ENCODE measurements around the gene PAPSS1. TPM values are rescaled to one million over a fixed set of nuclear protein-coding genes. Genes with fewer than 3 reads are reported as not detected.

The PAPSS1 gene
- total and polyA plus RNA-seq, 2 of the 8 experiments (the other 6 are each of a cell fraction or from before 2014, with no cell fraction given), result 79.2 to 98.5 TPM

GRCh38 chr4:107721436-107722100, 1.5 kb upstream of the PAPSS1 start:
- Histone ChIP-seq H2BK12ac (ENCODE audit: low read depth, low read length) (no peak overlapping the region), H3K4me2 (ENCODE audit: insufficient read depth in 1 of 2, low read depth in 2 of 2, low read length in 2 of 2) (peak overlapping the region; percentile 77 to 95), H3K23ac (ENCODE audit: insufficient read length) (no peak overlapping the region), H4K20me1 (replicated peaks in 1 of 2; ENCODE audit: control insufficient read depth in 1 of 2, insufficient read depth in 2 of 2, low read length in 2 of 2) (peaks cover 0 to 1% of the 10 kb centered on the region in 2 experiments), H3K56ac (replicated peaks; ENCODE audit: insufficient read length, low read depth, low read length) (no peak overlapping the region), H3K9me3 (ENCODE audit: insufficient read depth in 2 of 2, low read depth in 1 of 2, low read length in 1 of 2) (no peaks in the 10 kb centered on the region), H4K91ac (replicated peaks; ENCODE audit: insufficient read length, low read length) (no peak overlapping the region), H3K27ac (ENCODE audit: low read depth, low read length) (no peak overlapping the region), H3K79me1 (ENCODE audit: low read depth, low read length) (peaks cover 6% of the 10 kb centered on the region), H3K4ac (replicated peaks; ENCODE audit: insufficient read length, low read depth, low read length) (no peak overlapping the region), H3K9ac (replicated peaks in 1 of 4; ENCODE audit: extremely low read depth in 1 of 4, low read depth in 3 of 4, low read length in 3 of 4) (no peak overlapping the region; a peak in 2 of 7 replicates), H3K23me2 (ENCODE audit: low read depth, low read length) (peaks cover 9% of the 10 kb centered on the region), H3K14ac (ENCODE audit: insufficient read length) (no peak overlapping the region), H3K27me3 (replicated peaks in 1 of 4; ENCODE audit: control insufficient read depth in 3 of 4, extremely low read depth in 1 of 4, insufficient read depth in 3 of 4, low read length in 3 of 4) (no peaks in the 10 kb centered on the region), H2BK15ac (ENCODE audit: low read length) (no peak overlapping the region), H2AFZ (ENCODE audit: low read length) (peak overlapping the region; percentile 85; the same call in 1 of the 2 replicates), H3K4me3 (ENCODE audit: extremely low read depth in 1 of 4, insufficient read depth in 2 of 4, low read depth in 3 of 4, low read length in 4 of 4) (peak overlapping the region; percentile 49 to 86 (median 80); a peak in 7 of 8 replicates), H3K36me3 (ENCODE audit: control insufficient read depth in 2 of 4, insufficient read depth in 4 of 4, low read length in 3 of 4) (no peaks in the 10 kb centered on the region), H2BK5ac (ENCODE audit: low read depth, low read length) (no peak overlapping the region), H2BK20ac (ENCODE audit: low read length) (no peak overlapping the region), H3K79me2 (ENCODE audit: control insufficient read depth in 1 of 2, insufficient read depth in 2 of 2, low read length in 2 of 2) (peaks cover 3 to 28% of the 10 kb centered on the region in 2 experiments; a peak in 3 of 4 replicates), H4K8ac (ENCODE audit: extremely low read depth, insufficient read depth, low read length) (no peak overlapping the region), H3K4me1 (replicated peaks in 1 of 4; ENCODE audit: control insufficient read depth in 3 of 4, insufficient read depth in 4 of 4, low read length in 3 of 4) (peaks cover 4 to 13% (median 5%) of the 10 kb centered on the region in 4 experiments; a peak in 5 of 7 replicates), H3K18ac (ENCODE audit: extremely low read depth, low read length) (no peak overlapping the region; the same call in 1 of the 2 replicates), H2AK5ac (ENCODE audit: low read depth, low read length) (no peak overlapping the region), H4K5ac (ENCODE audit: insufficient read length, low read depth, low read length) (peak overlapping the region; percentile 30), H2BK120ac (replicated peaks; ENCODE audit: low read depth, low read length) (no peak overlapping the region)
- peak; percentile 15 to 75 for DNase-seq (ENCODE audit: low read depth in 1 of 2, low spot score in 2 of 2)
- no peak for FAIRE-seq
- ChIA-PET CTCF (ENCODE audit: partially characterized antibody) (interaction anchor here (0.8 to 3.3 kb wide), 7 partner anchors 12 to 202 kb away, joined by 3 to 24 read pairs (median 4); no protein-coding TSS in a partner anchor), POLR2A (ENCODE audit: partially characterized antibody) (interaction anchor here (0.6 to 2.4 kb wide), 4 partner anchors 13 to 38 kb away, joined by 3 to 8 read pairs (median 7); no protein-coding TSS in a partner anchor)
- WGBS, 2 experiments (ENCODE audit: extremely low coverage in 1 of 2, insufficient coverage in 1 of 2, insufficient read length in 1 of 2, insufficient replicate concordance in 2 of 2, low coverage in 1 of 2, low lambda C conversion rate in 2 of 2, missing lambda C conversion rate in 1 of 2), result 29% methylated on average over 9 of the region's 9 CpGs; no CpG with 5 or more reads in 1 of the 2 experiments
- no peak for TF ChIP-seq USF2 (IDR thresholded peaks at IDR 0.05; ENCODE audit: low read length)
- TF ChIP-seq RBBP5 (IDR thresholded peaks at IDR 0.05; ENCODE audit: borderline replicate concordance, low read depth, low read length), result no peak
- TF ChIP-seq SAP30 (IDR thresholded peaks at IDR 0.05; ENCODE audit: insufficient read depth, insufficient replicate concordance, low read length), result no peak
- TF ChIP-seq CHD1 (IDR thresholded peaks at IDR 0.05; ENCODE audit: low read depth, low read length), result no peak
- TF ChIP-seq CHD2 (IDR thresholded peaks at IDR 0.05; ENCODE audit: low read length), result no peak
- TF ChIP-seq ATF2 (IDR thresholded peaks at IDR 0.05; ENCODE audit: low read length), result no peak
- no peak for TF ChIP-seq POU5F1 (IDR thresholded peaks at IDR 0.05; ENCODE audit: low read depth, low read length)
- TF ChIP-seq EGR1 (IDR thresholded peaks at IDR 0.05; ENCODE audit: borderline replicate concordance, low read depth, low read length), result no peak
- no peak for TF ChIP-seq JUN (IDR thresholded peaks at IDR 0.05; ENCODE audit: low read depth, low read length)

Data from H1 (cell line).